ENCODE data around the gene ARSG.
"Not testable (repeated sequence)": the region's sequence is repeated elsewhere in the genome, so short reads cannot be mapped to it uniquely, and the experiment has no call there.

ARSG gene

DNA sequence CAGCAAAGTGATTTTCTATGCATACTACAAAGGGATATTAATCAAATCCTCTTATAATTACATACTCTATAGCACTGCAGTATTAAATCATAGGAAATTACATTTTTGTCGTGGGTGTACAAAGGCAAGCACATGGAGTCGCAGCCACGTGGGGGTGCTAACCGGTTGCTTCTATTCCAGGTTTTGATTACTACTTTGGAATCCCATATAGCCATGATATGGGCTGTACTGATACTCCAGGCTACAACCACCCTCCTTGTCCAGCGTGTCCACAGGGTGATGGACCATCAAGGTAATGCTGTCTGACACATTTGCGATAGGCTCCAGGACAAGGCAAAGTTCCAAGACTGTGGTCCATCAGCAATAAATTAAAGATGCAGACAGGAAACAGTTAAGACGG lies 60.1 kb downstream of the ARSG start:
- Mint-ChIP-seq H3K9me3 (no peaks in the 10 kb centered on the region), H3K4me1 (ENCODE audit: low read depth) (peaks cover 84% of the 10 kb centered on the region), H3K27ac (no peak overlapping the region), H3K36me3 (ENCODE audit: low read depth) (peaks cover 3% of the 10 kb centered on the region), H3K4me3 (no peak overlapping the region), H3K27me3 (no peaks in the 10 kb centered on the region)
- no peak for DNase-seq

DNA sequence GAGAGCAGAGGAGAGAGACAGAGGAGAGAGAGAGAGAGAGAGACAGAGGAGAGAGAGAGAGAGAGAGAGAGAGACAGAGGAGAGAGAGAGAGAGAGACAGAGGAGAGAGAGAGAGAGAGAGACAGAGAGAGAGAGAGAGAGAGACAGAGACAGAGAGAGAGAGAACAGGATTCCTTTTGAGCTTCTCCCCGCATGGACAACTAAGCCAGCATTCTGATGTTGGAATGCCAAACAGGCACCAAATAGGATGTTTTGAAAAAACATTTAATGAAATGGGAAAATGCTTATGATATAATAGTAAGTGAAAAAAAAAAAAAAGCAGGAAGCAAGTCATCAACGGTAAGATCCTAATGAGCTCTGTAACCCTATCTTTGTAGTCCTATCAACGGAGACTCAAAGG lies 60.7 kb downstream of the ARSG start:
- Mint-ChIP-seq H3K4me1 (ENCODE audit: low read depth) (peaks cover 84% of the 10 kb centered on the region), H3K9me3 (no peaks in the 10 kb centered on the region), H3K27ac (no peak overlapping the region), H3K27me3 (no peaks in the 10 kb centered on the region), H3K36me3 (ENCODE audit: low read depth) (peaks cover 3% of the 10 kb centered on the region), H3K4me3 (no peak overlapping the region)
- DNase-seq, result no peak

DNA sequence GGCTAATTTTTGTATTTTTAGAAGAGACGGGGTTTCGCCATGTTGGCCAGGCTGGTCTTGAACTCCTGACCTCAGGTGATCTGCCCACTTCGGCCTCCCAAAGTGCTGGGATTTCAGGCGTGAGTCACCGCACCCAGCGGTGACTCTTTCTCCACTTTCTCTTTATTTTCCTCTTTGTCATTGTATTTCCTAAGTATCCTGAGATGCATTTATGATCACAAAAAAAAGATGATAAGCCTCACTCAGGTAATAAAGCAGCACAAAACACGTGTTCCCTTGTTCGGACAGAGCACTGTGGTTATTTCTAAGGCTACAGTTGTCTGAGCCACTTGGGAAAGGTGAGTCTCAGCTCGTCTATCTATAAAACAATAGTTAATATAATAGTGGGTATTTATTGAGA lies 61.4 kb downstream of the ARSG start:
- not testable (repeated sequence) for DNase-seq; H3K27ac Mint-ChIP-seq; H3K4me3 Mint-ChIP-seq; H3K36me3 Mint-ChIP-seq (ENCODE audit: low read depth); H3K9me3 Mint-ChIP-seq; H3K27me3 Mint-ChIP-seq
- peaks cover 84% of the 10 kb centered on the region for H3K4me1 Mint-ChIP-seq (ENCODE audit: low read depth)

DNA sequence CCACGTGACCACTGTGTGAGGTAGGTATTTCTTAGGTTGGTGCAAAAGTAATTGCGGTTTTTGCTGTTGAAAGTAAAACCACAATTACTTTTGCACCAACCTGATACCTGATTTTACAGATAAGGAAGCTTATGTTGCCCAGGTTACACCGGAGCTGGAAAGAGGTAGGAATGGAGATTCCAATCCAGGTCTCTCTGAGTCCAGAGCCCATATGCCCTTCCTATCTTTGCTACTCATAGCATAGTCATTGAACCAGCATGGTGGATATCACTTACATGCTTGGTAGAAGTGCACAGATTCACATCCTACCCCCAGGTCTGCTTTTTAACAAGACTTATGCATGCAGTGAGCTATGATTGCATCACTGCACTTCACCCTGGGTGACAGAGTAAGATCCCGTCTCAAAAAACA lies 61.8 kb downstream of the ARSG start:
- Mint-ChIP-seq H3K9me3 (no peaks in the 10 kb centered on the region), H3K36me3 (ENCODE audit: low read depth) (peaks cover under 1% of the 10 kb centered on the region), H3K27ac (no peak overlapping the region), H3K4me1 (ENCODE audit: low read depth) (peaks cover 82% of the 10 kb centered on the region), H3K27me3 (no peaks in the 10 kb centered on the region), H3K4me3 (no peak overlapping the region)
- no peak for DNase-seq

GRCh38 chr17:68354311-68354710 lies 63.0 kb downstream of the ARSG start:
- H3K9me3 Mint-ChIP-seq; H3K27me3 Mint-ChIP-seq; H3K36me3 Mint-ChIP-seq (ENCODE audit: low read depth); DNase-seq; H3K27ac Mint-ChIP-seq; H3K4me3 Mint-ChIP-seq: not testable (repeated sequence)
- H3K4me1 Mint-ChIP-seq (ENCODE audit: low read depth), result peaks cover 74% of the 10 kb centered on the region

- not testable (repeated sequence) for H3K27me3 Mint-ChIP-seq; H3K27ac Mint-ChIP-seq; H3K36me3 Mint-ChIP-seq (ENCODE audit: low read depth); H3K9me3 Mint-ChIP-seq; H3K4me3 Mint-ChIP-seq; DNase-seq
- H3K4me1 Mint-ChIP-seq (ENCODE audit: low read depth), result peaks cover 67% of the 10 kb centered on the region
Observed at GRCh38 chr17:68355108-68355507, 63.8 kb downstream of the ARSG start.

- Mint-ChIP-seq H3K36me3 (ENCODE audit: low read depth) (no peaks in the 10 kb centered on the region), H3K4me1 (ENCODE audit: low read depth) (peaks cover 59% of the 10 kb centered on the region), H3K27ac (peak overlapping the region; percentile 51), H3K9me3 (no peaks in the 10 kb centered on the region), H3K27me3 (no peaks in the 10 kb centered on the region), H3K4me3 (peak overlapping the region; percentile 30)
- peak; percentile 66 for DNase-seq
Observed at GRCh38 chr17:68356520-68356919, 65.2 kb downstream of the ARSG start.

DNA sequence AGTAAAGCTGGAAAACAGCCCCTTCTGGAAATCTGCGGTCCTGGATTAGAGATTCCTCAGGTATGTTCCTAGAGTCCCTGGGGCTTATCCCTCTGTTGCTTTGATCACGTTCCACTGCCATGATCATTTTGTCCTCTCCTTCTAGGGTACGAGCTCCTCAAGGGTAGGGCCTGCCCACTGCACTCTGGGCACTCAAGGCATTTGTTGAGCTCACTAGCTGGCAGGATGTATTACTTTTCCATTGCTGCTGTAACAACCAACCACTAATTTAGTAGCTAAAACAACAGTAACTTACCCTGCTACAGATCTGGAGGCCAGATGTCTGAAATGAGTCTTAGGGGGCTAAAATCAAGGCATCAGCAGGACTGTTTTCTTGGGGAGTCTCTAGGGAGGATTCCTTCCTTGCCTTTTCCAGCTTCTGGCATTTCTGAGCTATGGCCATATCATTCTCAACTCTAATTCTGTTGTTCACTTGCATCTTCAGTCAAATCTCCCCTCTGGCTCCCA lies 65.7 kb downstream of the ARSG start:
- Mint-ChIP-seq H3K36me3 (ENCODE audit: low read depth) (no peaks in the 10 kb centered on the region), H3K27ac (peak overlapping the region; percentile 44), H3K27me3 (no peaks in the 10 kb centered on the region), H3K4me3 (peak overlapping the region; percentile 30), H3K4me1 (ENCODE audit: low read depth) (peaks cover 54% of the 10 kb centered on the region), H3K9me3 (no peaks in the 10 kb centered on the region)
- DNase-seq, result no peak

DNA sequence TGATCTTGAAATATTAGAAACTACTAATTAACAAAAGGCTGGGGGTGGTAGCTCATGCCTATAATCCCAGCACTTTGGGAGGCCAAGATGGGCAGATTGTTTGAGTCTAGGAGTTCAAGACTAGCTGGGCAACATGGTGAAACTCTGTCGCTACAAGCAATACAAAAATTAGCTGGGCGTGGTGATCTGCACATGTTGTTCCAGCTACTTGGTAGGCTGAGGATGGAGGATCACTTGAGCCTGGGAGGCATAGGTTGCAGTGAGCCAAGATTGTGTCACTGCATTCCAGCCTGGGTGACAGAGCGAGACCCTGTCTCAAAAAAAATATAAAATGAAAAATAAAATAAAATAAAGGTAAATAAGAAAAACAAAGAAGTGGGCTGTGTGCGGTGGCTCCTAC lies 66.6 kb downstream of the ARSG start:
- Mint-ChIP-seq H3K36me3 (ENCODE audit: low read depth) (no peaks in the 10 kb centered on the region), H3K4me3 (no peak overlapping the region), H3K4me1 (ENCODE audit: low read depth) (peaks cover 45% of the 10 kb centered on the region), H3K9me3 (no peaks in the 10 kb centered on the region), H3K27me3 (no peaks in the 10 kb centered on the region), H3K27ac (no peak overlapping the region)
- DNase-seq, result no peak

DNA sequence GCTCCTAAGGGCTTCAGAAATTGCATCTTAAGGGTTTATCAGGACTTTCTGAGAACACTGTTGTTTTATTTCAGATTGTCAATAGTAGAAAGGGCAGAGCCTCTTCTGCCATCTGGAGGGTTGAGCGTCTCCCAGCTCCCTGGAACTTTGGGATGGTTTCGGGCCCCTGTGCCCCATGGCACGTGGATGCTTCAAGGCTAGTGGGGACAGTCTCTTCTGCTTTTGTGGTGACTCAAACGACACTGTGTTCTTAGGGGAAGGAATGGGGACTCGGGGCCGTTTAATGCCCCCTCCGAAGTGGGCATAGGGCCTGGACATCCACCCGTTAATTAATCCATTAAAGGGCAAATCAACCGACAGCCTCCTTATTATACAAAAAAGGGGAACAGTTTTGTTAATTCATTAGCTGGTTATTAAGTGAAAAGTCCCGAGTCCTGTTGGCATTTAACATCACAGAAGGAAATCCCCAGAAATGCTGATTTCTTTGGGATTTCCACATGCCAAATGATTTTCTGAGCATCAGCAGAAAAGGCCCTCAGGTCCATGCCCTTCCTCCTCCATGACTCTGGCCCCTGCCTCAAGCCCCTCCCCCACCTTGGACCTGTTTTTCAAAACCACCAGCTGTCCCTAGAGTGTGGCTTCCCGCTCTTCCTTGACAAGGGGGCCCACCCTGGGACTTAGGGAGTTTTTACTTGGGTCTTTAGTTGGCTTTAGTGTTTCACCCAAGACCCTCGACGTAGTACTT lies 68.7 kb downstream of the ARSG start:
- Mint-ChIP-seq H3K36me3 (ENCODE audit: low read depth) (peaks cover 4% of the 10 kb centered on the region), H3K4me1 (ENCODE audit: low read depth) (peaks cover 32% of the 10 kb centered on the region), H3K27ac (no peak overlapping the region), H3K4me3 (no peak overlapping the region), H3K9me3 (no peaks in the 10 kb centered on the region), H3K27me3 (no peaks in the 10 kb centered on the region)
- no peak for DNase-seq

DNA sequence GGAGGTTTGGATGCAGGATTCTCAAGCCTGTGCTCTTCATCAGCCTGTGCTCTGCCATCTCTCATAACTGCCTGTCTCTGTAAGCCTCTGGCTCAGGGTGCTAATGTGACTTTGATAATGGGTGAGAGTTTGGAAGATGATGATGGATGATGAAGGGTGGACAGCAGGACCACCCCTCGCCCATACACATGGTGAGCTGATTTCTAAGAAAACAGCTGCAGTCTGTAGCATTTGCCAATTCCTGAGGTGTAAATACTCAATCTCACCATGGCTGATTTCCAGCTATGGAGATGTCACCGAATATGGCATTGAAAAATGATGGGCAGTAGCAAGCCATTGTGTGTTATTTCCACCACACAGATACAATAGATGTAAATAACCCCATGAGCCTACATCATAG lies 74.2 kb downstream of the ARSG start:
- H3K27me3 Mint-ChIP-seq, result no peaks in the 10 kb centered on the region
- peaks cover 7% of the 10 kb centered on the region for H3K36me3 Mint-ChIP-seq (ENCODE audit: low read depth)
- no peak for DNase-seq
- H3K4me3 Mint-ChIP-seq, result no peak overlapping the region
- H3K9me3 Mint-ChIP-seq, result no peaks in the 10 kb centered on the region
- no peak overlapping the region for H3K27ac Mint-ChIP-seq
- no peaks in the 10 kb centered on the region for H3K4me1 Mint-ChIP-seq (ENCODE audit: low read depth)

GRCh38 chr17:68368387-68368786 lies 77.1 kb downstream of the ARSG start:
- peaks cover 11% of the 10 kb centered on the region for H3K36me3 Mint-ChIP-seq (ENCODE audit: low read depth)
- no peaks in the 10 kb centered on the region for H3K27me3 Mint-ChIP-seq
- H3K4me1 Mint-ChIP-seq (ENCODE audit: low read depth), result no peaks in the 10 kb centered on the region
- DNase-seq, result no peak
- no peak overlapping the region for H3K4me3 Mint-ChIP-seq
- no peak overlapping the region for H3K27ac Mint-ChIP-seq
- no peaks in the 10 kb centered on the region for H3K9me3 Mint-ChIP-seq

GRCh38 chr17:68375566-68375965 lies 84.3 kb downstream of the ARSG start:
- H3K27ac Mint-ChIP-seq, result no peak overlapping the region
- no peaks in the 10 kb centered on the region for H3K27me3 Mint-ChIP-seq
- no peaks in the 10 kb centered on the region for H3K9me3 Mint-ChIP-seq
- H3K4me3 Mint-ChIP-seq, result no peak overlapping the region
- H3K4me1 Mint-ChIP-seq (ENCODE audit: low read depth), result peaks cover under 1% of the 10 kb centered on the region
- DNase-seq, result no peak
- H3K36me3 Mint-ChIP-seq (ENCODE audit: low read depth), result peaks cover 4% of the 10 kb centered on the region

DNA sequence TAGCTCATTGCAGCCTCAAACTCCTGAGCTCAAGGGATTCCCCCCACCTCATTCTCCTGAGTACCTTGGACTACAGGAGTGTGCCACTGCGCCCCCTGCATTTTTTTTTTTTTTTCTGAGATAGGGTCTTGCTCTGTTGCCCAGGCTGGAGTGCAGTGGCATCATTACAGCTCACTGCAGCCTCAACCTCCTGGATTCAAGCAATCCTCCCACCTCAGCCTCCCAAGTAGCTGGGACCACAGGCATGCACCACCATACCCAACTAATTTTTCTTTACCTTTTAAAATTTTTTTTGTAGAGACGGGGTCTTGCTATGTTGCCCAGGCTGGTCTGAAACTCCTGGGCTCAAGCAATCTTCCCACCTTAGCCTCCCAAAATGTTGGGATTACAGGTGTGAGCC lies 84.9 kb downstream of the ARSG start:
- not testable (repeated sequence) for H3K4me1 Mint-ChIP-seq (ENCODE audit: low read depth); H3K27me3 Mint-ChIP-seq; H3K36me3 Mint-ChIP-seq (ENCODE audit: low read depth); H3K4me3 Mint-ChIP-seq; DNase-seq; H3K9me3 Mint-ChIP-seq; H3K27ac Mint-ChIP-seq

- Mint-ChIP-seq H3K36me3 (ENCODE audit: low read depth) (no peaks in the 10 kb centered on the region), H3K27ac (no peak overlapping the region), H3K27me3 (no peaks in the 10 kb centered on the region), H3K9me3 (no peaks in the 10 kb centered on the region), H3K4me1 (ENCODE audit: low read depth) (peaks cover 9% of the 10 kb centered on the region), H3K4me3 (no peak overlapping the region)
- no peak for DNase-seq
Observed at GRCh38 chr17:68377771-68378267, 86.5 kb downstream of the ARSG start.
